ENCODE results near the gene MVD. TPM values are rescaled to one million over a fixed set of nuclear protein-coding genes. Genes with fewer than 3 reads are reported as not detected.
A peak's percentile ranks its signal among the peaks of the same experiment; 100 is the strongest.
"Not testable (repeated sequence)": the region's sequence is repeated elsewhere in the genome, so short reads cannot be mapped to it uniquely, and the experiment has no call there.

Gene MVD
- total RNA-seq, 2 experiments from 2014 or later, result 134 to 139 TPM

DNA sequence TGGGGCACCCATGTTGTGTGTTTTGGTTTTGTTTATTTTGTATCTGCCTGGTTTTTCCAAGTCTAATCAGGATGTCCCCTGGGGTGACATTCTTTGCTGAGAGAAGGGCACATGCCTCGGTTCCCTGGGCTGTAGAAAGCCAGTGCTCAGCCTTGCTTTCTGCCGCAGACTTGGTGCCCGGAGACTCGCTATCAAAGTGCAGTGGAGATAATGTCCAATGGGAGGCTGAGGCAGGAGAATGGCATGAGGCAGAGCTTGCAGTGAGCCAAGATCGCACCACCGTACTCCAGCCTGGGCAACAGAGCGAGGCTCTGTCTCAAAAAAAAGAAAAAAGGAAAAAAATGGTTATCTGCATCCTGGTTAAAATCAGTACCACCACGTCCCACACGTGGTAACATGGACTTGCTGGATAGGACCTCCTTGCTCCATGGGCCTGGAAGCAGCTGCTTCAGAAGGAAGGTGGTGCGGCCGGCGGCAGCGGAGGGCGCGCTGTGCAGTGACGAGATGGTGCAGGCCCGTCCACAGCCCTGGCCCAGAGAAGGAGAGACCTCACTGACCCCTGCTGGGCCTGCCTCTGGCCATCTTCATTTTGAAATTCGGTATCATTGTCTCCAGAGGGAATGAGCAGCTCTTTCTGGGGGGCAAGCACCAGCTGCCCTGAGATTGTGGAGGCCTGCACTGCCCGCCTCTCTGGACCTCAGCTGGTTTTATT is 43.8 kb downstream of the MVD start:
- Mint-ChIP-seq H3K4me3 (no peak overlapping the region), H3K4me1 (peaks cover 47% of the 10 kb centered on the region), H3K27ac (peak overlapping the region; percentile 93), H3K9me3 (no peaks in the 10 kb centered on the region), H3K27me3 (no peaks in the 10 kb centered on the region), H3K36me3 (ENCODE audit: low read depth) (peaks cover 63% of the 10 kb centered on the region)
- ChIA-PET CTCF (interaction anchor here (0.8 to 2.4 kb wide), 11 partner anchors 10 to 840 kb away, joined by 3 to 10 read pairs (median 5); partner anchors contain the start of genes PIEZO1 and ZC3H18), POLR2A (interaction anchor here (0.8 to 2.8 kb wide), 16 partner anchors 7 to 853 kb away, joined by 3 to 21 read pairs (median 6); partner anchors contain the start of genes CYBA, IL17C, KLHDC4 and ZC3H18)
- DNase-seq, result no peak

DNA sequence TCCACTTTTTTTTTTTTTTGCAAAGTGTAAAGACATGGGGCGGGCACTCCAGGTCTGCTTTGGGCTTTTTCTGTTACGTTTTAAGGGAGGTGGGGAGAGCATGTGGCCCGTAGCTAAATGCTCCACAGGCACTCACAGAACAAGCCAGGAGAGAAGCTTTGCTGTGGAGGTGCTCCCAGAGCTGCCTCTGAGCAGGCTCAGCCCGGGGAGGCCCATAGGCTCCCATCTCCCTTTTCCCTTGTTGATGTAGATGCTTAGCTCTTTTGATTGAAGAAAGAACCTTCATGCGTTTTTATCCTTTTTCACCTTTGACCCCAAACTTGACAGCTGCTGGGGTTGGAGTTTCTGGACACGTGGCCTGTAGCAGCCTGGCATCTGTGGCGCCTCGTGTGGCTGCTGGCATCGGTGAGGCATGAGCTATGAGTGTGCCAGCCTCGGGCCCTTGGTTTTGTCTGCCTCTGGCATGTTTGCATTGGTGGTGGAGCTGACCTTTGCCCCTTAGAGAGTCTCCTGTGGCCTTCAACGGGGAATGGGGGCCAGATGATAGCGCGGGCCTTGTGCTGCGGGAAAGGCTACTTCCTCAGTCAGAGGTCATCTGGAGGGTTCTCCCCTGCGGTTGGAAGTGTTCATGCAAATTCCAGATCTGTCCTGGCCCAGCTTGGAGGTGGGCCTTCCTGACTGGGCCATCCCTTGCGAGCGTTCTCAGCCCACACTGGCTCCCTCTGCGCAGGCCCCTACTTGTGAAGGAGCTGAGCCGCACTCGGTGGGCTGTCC is 44.5 kb downstream of the MVD start:
- CTCF ChIA-PET, result interaction anchor here (1.4 to 2.4 kb wide), 2 partner anchors 29 to 63 kb away, joined by 4 to 7 read pairs; no protein-coding TSS in a partner anchor

DNA sequence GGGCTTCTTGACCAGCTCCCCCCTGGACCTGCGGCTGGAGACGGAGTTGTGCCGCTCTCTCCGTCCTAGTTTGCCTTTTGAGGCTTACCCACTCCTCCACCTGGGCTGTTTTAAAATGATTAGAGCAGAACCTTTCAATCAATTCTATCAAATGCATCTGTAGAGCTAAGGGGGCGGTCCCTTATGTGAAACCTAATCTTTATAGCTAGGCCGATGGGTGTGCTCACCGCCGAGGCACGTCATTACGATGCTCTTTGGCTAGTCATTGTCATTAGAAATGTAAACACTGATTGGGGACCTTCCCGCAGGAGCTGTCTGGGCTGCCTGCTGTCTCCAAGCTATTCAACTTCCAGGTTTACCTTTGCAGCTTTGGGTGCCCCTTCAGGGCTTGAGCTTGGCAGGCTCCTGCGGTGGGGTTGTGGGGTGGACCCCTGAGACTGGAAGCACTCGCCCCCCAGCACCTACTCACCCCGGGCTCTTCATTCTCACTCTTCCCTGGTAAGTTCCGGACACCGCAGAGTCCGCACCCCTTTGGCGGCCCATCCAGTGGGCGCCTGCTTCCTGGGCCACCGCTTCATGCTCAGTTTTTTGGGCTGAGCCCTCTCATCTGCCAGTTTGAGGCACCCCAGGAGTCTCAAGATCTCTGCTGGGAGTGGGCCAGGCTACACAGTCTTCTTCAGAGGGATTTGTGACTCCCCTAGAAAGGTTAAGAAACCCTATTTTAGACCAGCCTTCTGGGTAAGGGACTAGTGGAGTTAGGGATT is 45.4 kb downstream of the MVD start:
- Mint-ChIP-seq H3K27me3 (no peaks in the 10 kb centered on the region), H3K4me3 (no peak overlapping the region), H3K36me3 (ENCODE audit: low read depth) (peaks cover 55% of the 10 kb centered on the region), H3K9me3 (no peaks in the 10 kb centered on the region), H3K27ac (no peak overlapping the region), H3K4me1 (peaks cover 39% of the 10 kb centered on the region)
- no peak for DNase-seq
- CTCF ChIA-PET, result no interaction called here
- POLR2A ChIA-PET, result interaction anchor here (0.7 to 2.8 kb wide), 2 partner anchors 22 to 47 kb away, joined by 3 to 20 read pairs; partner anchors contain the start of gene ZC3H18

More for the DNA sequence above, 44.5 kb downstream of the MVD start:
- peaks cover 42% of the 10 kb centered on the region for H3K4me1 Mint-ChIP-seq
- POLR2A ChIA-PET, result interaction anchor here (0.7 to 2.8 kb wide), 5 partner anchors 15 to 83 kb away, joined by 3 to 21 read pairs (median 17); partner anchors contain the start of gene ZC3H18
- peak overlapping the region; percentile 35 for H3K27ac Mint-ChIP-seq
- no peak for DNase-seq
- peaks cover 59% of the 10 kb centered on the region for H3K36me3 Mint-ChIP-seq (ENCODE audit: low read depth)
- H3K4me3 Mint-ChIP-seq, result no peak overlapping the region
- no peaks in the 10 kb centered on the region for H3K27me3 Mint-ChIP-seq
- H3K9me3 Mint-ChIP-seq, result no peaks in the 10 kb centered on the region

DNA sequence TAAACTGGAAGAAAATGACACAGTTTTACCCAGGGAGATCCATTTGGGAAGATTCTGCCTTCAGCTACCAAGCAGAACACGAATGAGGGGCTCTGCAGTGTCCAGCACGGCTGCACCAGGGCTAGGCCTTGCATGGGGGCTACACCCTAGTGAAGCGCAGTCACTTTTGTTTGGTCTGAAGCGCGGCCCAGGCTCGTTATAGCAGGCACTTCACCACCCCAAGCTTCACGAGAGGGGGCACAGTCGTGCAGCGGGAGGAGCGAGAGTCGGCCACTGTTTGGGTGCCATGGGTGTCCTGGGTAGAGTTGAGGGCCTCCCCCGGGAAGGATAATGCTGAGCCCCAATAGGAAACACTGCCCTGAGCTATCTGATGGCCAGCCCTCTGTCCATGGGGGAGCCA is 46.2 kb downstream of the MVD start:
- ChIA-PET CTCF (no interaction called here), POLR2A (no interaction called here)
- Mint-ChIP-seq H3K4me3 (no peak overlapping the region), H3K27me3 (no peaks in the 10 kb centered on the region), H3K9me3 (no peaks in the 10 kb centered on the region), H3K27ac (no peak overlapping the region), H3K4me1 (peaks cover 35% of the 10 kb centered on the region), H3K36me3 (ENCODE audit: low read depth) (peaks cover 48% of the 10 kb centered on the region)
- no peak for DNase-seq

DNA sequence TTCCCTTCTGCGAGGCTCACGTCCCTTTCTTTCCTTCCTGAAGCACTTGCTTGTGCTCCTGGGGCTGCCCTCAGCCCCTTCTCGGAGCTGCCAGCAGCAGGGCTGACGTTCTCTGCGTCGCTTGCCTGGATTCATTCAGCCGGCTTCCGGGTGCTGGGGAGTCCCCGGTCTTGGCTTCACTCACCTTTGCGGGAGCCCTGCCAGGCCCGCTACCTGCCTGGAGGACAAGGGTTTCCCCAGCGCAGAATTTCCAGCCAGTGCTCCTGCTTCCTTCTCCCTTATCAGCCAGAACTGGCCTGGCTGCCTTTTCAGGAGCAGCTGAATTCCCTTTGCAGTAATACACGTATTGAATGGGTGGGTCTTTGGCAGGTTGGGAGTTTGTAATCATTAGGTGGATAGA is 46.6 kb downstream of the MVD start:
- Mint-ChIP-seq H3K36me3 (ENCODE audit: low read depth) (peaks cover 48% of the 10 kb centered on the region), H3K27me3 (no peaks in the 10 kb centered on the region), H3K9me3 (no peaks in the 10 kb centered on the region), H3K4me3 (no peak overlapping the region), H3K27ac (no peak overlapping the region), H3K4me1 (peaks cover 33% of the 10 kb centered on the region)
- POLR2A ChIA-PET, result no interaction called here
- no peak for DNase-seq
- CTCF ChIA-PET, result no interaction called here

DNA sequence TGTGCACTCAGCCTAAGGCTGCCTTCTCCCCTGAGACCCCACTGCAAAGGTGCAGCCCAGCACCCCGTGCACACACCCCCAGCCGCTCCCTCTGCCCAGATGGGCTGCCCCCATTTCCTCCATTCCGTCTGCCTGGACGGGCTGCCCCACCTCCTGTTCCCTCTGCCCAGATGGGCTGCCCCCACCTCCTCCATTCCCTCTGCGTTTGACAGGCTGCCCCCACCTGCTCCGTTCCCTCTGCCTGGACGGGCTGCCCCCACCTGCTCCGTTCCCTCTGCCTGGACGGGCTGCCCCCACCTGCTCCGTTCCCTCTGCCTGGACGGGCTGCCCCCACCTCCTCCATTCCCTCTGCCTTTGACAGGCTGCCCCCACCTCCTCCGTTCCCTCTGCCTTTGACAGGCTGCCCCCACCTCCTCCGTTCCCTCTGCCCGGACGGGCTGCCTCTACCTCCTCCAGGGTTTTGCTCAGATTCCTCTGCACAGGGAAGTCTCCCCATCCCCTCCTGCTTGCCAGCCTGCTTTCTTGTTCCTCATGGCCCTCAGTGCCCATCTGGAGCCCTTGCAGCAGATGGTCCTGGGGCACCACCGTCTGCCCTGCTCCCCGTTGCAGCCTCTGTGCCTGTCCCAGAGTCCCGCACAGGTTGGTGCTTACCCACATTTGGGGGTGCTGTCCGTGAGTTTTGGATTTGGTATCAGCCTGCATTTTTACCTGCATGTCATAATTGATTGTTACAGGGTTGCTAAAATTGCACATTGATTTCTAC is 47.9 kb downstream of the MVD start:
- POLR2A ChIA-PET, result no interaction called here
- Mint-ChIP-seq H3K4me3 (no peak overlapping the region), H3K9me3 (no peaks in the 10 kb centered on the region), H3K36me3 (ENCODE audit: low read depth) (peaks cover 55% of the 10 kb centered on the region), H3K27ac (peak overlapping the region; percentile 55), H3K4me1 (peaks cover 23% of the 10 kb centered on the region), H3K27me3 (no peaks in the 10 kb centered on the region)
- CTCF ChIA-PET, result no interaction called here
- no peak for DNase-seq

DNA sequence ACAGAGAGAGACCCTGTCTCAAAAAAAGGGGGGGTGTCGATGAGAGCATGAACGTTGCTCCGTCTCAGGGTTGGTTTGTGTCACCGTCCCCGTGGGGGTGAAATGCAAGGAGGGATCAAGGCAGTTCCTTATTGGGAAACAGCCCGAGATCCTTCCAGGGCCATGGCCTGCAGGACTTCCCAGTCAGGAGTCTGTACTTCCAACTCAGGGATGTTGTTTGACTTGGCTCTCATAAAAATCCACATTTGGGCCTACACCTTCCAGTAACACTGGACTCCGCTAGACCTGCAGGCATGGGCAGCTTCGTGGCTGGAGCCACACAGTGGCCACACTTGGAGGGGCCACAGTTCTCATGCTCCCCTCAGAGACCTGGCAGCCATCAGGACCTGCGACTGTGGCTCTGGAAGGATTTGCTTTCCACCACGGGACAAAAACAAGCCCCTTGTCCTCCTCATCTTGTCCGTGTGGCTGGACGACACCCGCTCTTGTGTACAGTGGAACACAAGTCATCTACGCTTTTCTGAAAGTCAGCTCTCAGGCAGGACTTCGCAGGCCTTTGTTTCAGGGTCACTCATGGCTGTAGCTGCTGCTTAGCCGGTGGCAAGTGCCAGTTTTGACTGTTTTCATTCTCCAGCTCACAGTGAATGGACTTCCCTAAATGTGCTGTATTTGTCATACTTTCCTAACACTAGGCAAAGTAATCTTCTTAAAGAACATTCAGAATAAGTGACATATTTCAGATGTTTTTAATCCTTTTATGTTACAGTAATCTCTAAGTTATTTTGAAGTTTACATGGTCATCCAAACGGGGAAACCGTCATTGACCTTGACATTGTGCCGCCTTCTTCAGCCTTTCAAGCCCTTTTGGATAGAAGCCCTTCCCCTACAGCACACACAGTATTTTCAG is 48.7 kb downstream of the MVD start:
- Mint-ChIP-seq H3K27ac (no peak overlapping the region), H3K4me1 (peaks cover 15% of the 10 kb centered on the region), H3K9me3 (no peaks in the 10 kb centered on the region), H3K27me3 (no peaks in the 10 kb centered on the region), H3K4me3 (no peak overlapping the region), H3K36me3 (ENCODE audit: low read depth) (peaks cover 51% of the 10 kb centered on the region)
- ChIA-PET POLR2A (no interaction called here), CTCF (no interaction called here)
- DNase-seq, result no peak

DNA sequence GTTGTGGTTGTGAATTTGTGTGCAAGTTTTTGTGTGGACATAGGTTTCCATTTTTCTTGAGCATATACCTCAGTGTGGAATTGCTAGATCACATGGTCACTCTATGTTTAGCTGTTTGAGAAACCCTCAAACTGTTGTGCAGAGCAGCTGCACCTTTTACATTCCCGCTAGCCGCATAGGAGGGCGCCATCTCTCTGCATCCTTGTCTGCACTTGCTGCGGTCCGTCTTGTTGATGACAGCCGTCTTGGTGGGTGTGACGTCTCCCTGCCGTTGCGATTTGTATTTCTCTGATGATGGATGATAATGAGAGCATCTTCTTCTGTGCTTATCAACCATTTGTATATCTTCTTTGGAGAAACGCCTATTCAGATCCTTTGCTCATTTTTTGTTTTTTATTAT is 49.6 kb downstream of the MVD start:
- Mint-ChIP-seq H3K4me1 (peaks cover 6% of the 10 kb centered on the region), H3K36me3 (ENCODE audit: low read depth) (peaks cover 46% of the 10 kb centered on the region), H3K27me3 (no peaks in the 10 kb centered on the region), H3K27ac (no peak overlapping the region), H3K4me3 (no peak overlapping the region), H3K9me3 (no peaks in the 10 kb centered on the region)
- ChIA-PET POLR2A (no interaction called here), CTCF (interaction anchor here (1.0 kb wide), 1 partner anchor 10 kb away, joined by 5 read pairs; no protein-coding TSS in a partner anchor)
- no peak for DNase-seq

DNA sequence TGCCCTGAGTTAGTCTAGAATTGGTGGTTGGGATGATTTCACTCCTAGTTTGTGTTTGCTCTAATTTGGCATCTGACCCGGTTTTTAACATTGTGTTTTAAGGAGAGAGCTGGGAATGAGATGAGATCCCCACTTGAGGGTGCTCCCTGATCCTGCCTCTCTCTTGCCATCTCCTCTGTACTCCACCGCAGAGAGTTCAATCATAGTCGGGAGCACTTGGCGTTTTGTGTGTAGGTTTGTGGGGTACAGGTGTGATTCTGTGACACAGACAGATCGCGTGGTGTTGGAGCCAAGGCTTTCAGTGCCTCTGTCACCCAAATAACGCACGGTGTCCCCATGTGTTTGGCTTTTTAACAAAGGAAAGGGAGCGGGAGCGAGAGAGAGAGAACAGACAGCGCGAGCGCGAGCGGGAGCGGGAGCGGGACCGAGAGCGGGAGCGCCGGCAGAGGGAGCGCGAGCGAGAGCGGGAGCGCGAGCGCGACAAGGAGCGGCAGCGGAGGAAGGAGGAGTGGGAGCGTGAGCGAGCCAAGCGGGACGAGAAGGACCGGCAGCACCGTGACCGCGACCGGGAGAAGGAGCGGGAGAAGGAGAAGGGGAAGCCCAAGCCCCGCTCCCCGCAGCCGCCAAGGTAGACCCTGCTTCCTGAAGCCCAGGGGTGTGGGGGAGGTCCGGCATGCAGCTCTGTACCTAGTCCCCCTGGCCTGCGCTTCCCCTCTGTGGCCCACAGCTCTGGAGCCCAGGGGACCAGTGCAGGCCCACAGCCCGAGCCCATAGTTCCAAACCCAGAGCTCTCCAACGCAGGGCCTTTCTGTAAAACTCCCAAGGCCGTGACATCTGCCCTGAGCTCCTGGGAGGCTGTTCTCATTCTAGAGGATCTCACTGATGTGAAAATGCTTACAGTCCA is 51.7 kb downstream of the MVD start:
- H3K4me1 Mint-ChIP-seq, result peaks cover 1% of the 10 kb centered on the region
- H3K36me3 Mint-ChIP-seq (ENCODE audit: low read depth), result peaks cover 45% of the 10 kb centered on the region
- no peak overlapping the region for H3K4me3 Mint-ChIP-seq
- H3K27me3 Mint-ChIP-seq, result no peaks in the 10 kb centered on the region
- CTCF ChIA-PET, result interaction anchor here (0.9 kb wide), 1 partner anchor 20 kb away, joined by 3 read pairs; no protein-coding TSS in a partner anchor
- POLR2A ChIA-PET, result interaction anchor here (0.8 to 1.9 kb wide), 2 partner anchors 8 to 9 kb away, joined by 3 to 6 read pairs; no protein-coding TSS in a partner anchor
- DNase-seq, result no peak
- H3K27ac Mint-ChIP-seq, result no peak overlapping the region
- H3K9me3 Mint-ChIP-seq, result no peaks in the 10 kb centered on the region

DNA sequence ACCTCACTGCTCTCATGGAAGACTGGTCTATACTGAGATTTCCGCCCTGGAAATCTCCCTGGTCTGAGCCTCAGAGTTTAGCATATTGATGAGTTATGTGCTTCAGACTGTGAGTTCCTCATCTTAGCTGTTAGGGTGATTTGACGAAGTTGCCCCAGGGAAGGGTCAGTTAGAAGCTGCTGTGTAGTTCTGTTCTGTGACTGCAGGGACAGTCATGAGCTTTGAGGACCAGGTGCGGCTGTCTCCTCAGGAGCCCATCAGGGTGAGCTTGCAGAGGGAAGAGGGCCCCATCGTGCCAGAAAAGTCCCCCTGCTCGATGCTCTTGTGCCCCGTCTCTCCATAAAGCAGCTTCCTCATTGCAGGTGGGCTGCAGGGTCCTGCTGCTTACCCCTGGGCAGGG is 52.8 kb downstream of the MVD start:
- Mint-ChIP-seq H3K9me3 (no peaks in the 10 kb centered on the region), H3K4me1 (no peaks in the 10 kb centered on the region), H3K36me3 (ENCODE audit: low read depth) (peaks cover 41% of the 10 kb centered on the region), H3K27me3 (no peaks in the 10 kb centered on the region), H3K4me3 (no peak overlapping the region), H3K27ac (no peak overlapping the region)
- ChIA-PET CTCF (interaction anchor here (0.5 to 1.1 kb wide), 3 partner anchors 10 to 220 kb away, joined by 3 read pairs; no protein-coding TSS in a partner anchor), POLR2A (interaction anchor here (1.9 kb wide), 1 partner anchor 9 kb away, joined by 6 read pairs; no protein-coding TSS in a partner anchor)
- DNase-seq, result no peak

DNA sequence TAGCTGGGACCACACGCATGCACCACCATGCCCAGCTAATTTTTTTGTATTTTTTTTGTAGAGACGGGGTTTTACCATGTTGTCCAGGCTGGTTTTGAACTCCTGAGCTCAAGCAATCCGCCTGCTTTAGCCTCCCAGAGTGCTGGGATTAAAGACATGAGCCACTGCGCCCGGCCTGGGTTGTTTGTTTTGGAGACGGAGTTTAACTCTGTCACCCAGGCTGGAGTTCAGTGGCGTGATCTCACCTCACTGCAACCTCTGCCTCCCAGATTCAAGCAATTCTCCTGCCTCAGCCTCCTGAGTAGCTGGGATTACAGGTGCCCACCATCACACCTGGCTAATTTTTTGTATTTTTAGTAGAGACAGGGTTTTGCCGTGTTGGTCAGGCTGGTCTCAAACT is 53.5 kb downstream of the MVD start:
- not testable (repeated sequence) for DNase-seq, H3K4me1 Mint-ChIP-seq, H3K27ac Mint-ChIP-seq, H3K4me3 Mint-ChIP-seq, H3K27me3 Mint-ChIP-seq, H3K9me3 Mint-ChIP-seq
- H3K36me3 Mint-ChIP-seq (ENCODE audit: low read depth), result peaks cover 38% of the 10 kb centered on the region
- CTCF ChIA-PET, result interaction anchor here (1.0 to 1.1 kb wide), 2 partner anchors 11 to 221 kb away, joined by 3 read pairs; no protein-coding TSS in a partner anchor
- POLR2A ChIA-PET, result interaction anchor here (1.9 kb wide), 1 partner anchor 10 kb away, joined by 6 read pairs; no protein-coding TSS in a partner anchor
